Progenitor cell of endocrine pancreas (in vitro differentiated cells): ENCODE measurements around the gene RGPD4. TPM values are rescaled to one million over a fixed set of nuclear protein-coding genes. Genes with fewer than 3 reads are reported as not detected.
A peak's percentile ranks its signal among the peaks of the same experiment; 100 is the strongest.

Experiments
- DNase-seq: peaks from one replicate; pipeline ENCODE4 v3.0.0; 2021; ENCODE audit warnings: low spot score; ENCODE audit not compliant: unreplicated experiment
- H3K27ac Mint-ChIP-seq: 2 replicates; pipeline ENCODE4 v1.8.0; 2021; ENCODE audit warnings: mild to moderate bottlenecking, moderate library complexity, mixed read lengths
- H3K27me3 Mint-ChIP-seq: 2 replicates; pipeline ENCODE4 v1.8.0; 2021; ENCODE audit warnings: mixed read lengths
- H3K36me3 Mint-ChIP-seq: 2 replicates; pipeline ENCODE4 v1.8.0; 2022; ENCODE audit warnings: mixed read lengths; ENCODE audit not compliant: insufficient read depth
- H3K4me1 Mint-ChIP-seq: 2 replicates; pipeline ENCODE4 v1.8.0; 2021; ENCODE audit warnings: low read depth, mixed read lengths
- H3K4me3 Mint-ChIP-seq: 2 replicates; pipeline ENCODE4 v1.8.0; 2021; ENCODE audit warnings: low read depth, mild to moderate bottlenecking, moderate library complexity, mixed read lengths
- H3K9me3 Mint-ChIP-seq: 2 replicates; pipeline ENCODE4 v1.8.0; 2021; ENCODE audit warnings: low read depth, mixed read lengths
- total RNA-seq: library from RNA; stranded (reverse); gene quantifications from 2 replicates; pipeline ENCODE4 v1.2.1, GENCODE V29; 2021
- TF ChIP-seq, protein P1 (sequence below): fragments of 200-600 bp; sonication (generic); IDR thresholded peaks from one replicate; pipeline ENCODE4 v1.5.0; 2021; ENCODE audit warnings: antibody characterized with exemption, mild to moderate bottlenecking; ENCODE audit not compliant: unreplicated experiment

Gene RGPD4
- total RNA-seq, 1 donor from 2014 or later = not detected

GRCh38 chr2:107931412-107931811, 104.7 kb downstream of the RGPD4 start:
- TF ChIP-seq, protein P1, sequence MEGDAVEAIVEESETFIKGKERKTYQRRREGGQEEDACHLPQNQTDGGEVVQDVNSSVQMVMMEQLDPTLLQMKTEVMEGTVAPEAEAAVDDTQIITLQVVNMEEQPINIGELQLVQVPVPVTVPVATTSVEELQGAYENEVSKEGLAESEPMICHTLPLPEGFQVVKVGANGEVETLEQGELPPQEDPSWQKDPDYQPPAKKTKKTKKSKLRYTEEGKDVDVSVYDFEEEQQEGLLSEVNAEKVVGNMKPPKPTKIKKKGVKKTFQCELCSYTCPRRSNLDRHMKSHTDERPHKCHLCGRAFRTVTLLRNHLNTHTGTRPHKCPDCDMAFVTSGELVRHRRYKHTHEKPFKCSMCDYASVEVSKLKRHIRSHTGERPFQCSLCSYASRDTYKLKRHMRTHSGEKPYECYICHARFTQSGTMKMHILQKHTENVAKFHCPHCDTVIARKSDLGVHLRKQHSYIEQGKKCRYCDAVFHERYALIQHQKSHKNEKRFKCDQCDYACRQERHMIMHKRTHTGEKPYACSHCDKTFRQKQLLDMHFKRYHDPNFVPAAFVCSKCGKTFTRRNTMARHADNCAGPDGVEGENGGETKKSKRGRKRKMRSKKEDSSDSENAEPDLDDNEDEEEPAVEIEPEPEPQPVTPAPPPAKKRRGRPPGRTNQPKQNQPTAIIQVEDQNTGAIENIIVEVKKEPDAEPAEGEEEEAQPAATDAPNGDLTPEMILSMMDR = no peak
- H3K27me3 Mint-ChIP-seq = peaks cover 20% of the 10 kb centered on the region

DNA sequence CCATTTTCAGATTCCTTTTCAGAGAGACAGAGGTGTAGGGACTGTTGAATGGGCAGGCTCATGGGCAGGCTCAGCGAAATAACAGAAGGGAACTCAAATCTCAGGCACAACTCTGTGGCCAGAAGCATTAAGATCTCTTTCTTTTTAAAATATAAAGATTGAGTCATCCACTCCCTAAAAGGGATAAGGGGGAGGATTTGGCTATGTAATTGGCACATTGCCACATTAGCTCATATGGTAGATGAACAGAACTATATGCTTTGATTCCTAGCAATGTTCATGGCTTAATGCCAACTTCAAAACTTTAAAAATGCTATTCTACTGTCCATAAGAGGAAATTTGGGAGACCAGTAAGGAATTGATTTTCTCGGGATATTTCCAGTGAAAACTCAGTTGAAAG, 105.8 kb downstream of the RGPD4 start:
- H3K36me3 Mint-ChIP-seq = no peaks in the 10 kb centered on the region
- no peak for DNase-seq
- no peaks in the 10 kb centered on the region for H3K9me3 Mint-ChIP-seq
- TF ChIP-seq, protein P1 = no peak
- H3K4me1 Mint-ChIP-seq = peaks cover 3% of the 10 kb centered on the region
- no peak overlapping the region for H3K27ac Mint-ChIP-seq
- H3K27me3 Mint-ChIP-seq = peaks cover 20% of the 10 kb centered on the region
- H3K4me3 Mint-ChIP-seq = no peak overlapping the region

More at GRCh38 chr2:107931412-107931811, 104.7 kb downstream of the RGPD4 start:
- no peaks in the 10 kb centered on the region for H3K36me3 Mint-ChIP-seq
- H3K4me1 Mint-ChIP-seq = peaks cover 3% of the 10 kb centered on the region
- no peak for DNase-seq
- H3K27ac Mint-ChIP-seq = no peak overlapping the region
- H3K9me3 Mint-ChIP-seq = no peaks in the 10 kb centered on the region
- no peak overlapping the region for H3K4me3 Mint-ChIP-seq

DNA sequence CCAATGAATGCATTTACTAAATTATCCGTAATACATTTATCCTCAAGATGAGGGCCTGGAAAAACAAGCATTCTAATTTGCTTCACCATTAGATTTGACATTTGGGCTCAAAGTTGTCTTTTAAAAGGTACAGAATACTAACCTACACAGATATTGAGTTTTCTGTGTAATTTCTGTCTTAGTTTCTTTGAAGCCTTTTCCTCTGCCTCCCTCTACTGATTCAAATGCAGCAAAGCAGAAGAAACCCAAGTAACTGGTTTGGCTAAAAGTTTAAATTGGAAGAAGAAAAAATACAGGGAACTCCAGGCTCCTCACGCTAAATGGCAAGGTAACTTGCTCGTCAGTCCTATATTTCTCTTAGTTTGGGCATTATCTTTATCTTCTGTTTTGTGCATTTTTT, 106.3 kb downstream of the RGPD4 start:
- no peak for DNase-seq
- Mint-ChIP-seq H3K27me3 (peaks cover 20% of the 10 kb centered on the region), H3K27ac (no peak overlapping the region), H3K36me3 (no peaks in the 10 kb centered on the region), H3K9me3 (no peaks in the 10 kb centered on the region), H3K4me3 (no peak overlapping the region), H3K4me1 (peaks cover 3% of the 10 kb centered on the region)
- TF ChIP-seq, protein P1 = peak; percentile 66

- no peaks in the 10 kb centered on the region for H3K36me3 Mint-ChIP-seq
- no peak for DNase-seq
- no peak overlapping the region for H3K4me3 Mint-ChIP-seq
- H3K4me1 Mint-ChIP-seq = peaks cover 3% of the 10 kb centered on the region
- TF ChIP-seq, protein P1 = peak; percentile 83
- peaks cover 17% of the 10 kb centered on the region for H3K27me3 Mint-ChIP-seq
- peaks cover under 1% of the 10 kb centered on the region for H3K9me3 Mint-ChIP-seq
- H3K27ac Mint-ChIP-seq = no peak overlapping the region
These were observed 110.0 kb downstream of the RGPD4 start for GRCh38 chr2:107936433-107937359.

Other genes starting within 250 kb of the RGPD4 start
- gene SLC5A7, start 159.6 kb downstream of the RGPD4 start, total RNA-seq = 0.60 and 1.8 TPM in 2 replicates